K562 (cell line): ENCODE data around the gene PSMD13. TPM values are rescaled to one million over a fixed set of nuclear protein-coding genes. Genes with fewer than 3 reads are reported as not detected.

Experiments
- ARID4B ChIP-seq: sonication (generic); formaldehyde crosslinking; IDR thresholded peaks from 2 replicates; pipeline ENCODE4 v1.8.0; 2022; ENCODE audit warnings: mild to moderate bottlenecking, missing genetic modification reagents
- HNRNPH1 ChIP-seq: fragments of 200-400 bp; formaldehyde crosslinking; optimal IDR thresholded peaks from 2 replicates; pipeline ENCODE3; 2017; ENCODE audit warnings: low read depth, mild to moderate bottlenecking, low read length, moderate library complexity
- LEF1 ChIP-seq: fragments of 450-650 bp; IDR thresholded peaks from 2 replicates; pipeline ENCODE4 v1.6.1; 2016; ENCODE audit warnings: mild to moderate bottlenecking
- MGA ChIP-seq: fragments of 450-650 bp; IDR thresholded peaks from 2 replicates; pipeline ENCODE4 v1.6.1; 2016; ENCODE audit warnings: mild to moderate bottlenecking, moderate library complexity
- MTA2 ChIP-seq: fragments of 450-650 bp; IDR thresholded peaks from 2 replicates; pipeline ENCODE4 v1.6.1; 2016; ENCODE audit warnings: low read depth
- NCOR1 ChIP-seq: fragments of 450-650 bp; IDR thresholded peaks from 2 replicates; pipeline ENCODE4 v1.6.1; 2016; ENCODE audit warnings: mild to moderate bottlenecking, moderate library complexity
- NEUROD1 ChIP-seq: fragments of 150-350 bp; IDR thresholded peaks from 2 replicates; pipeline ENCODE4 v1.6.1; 2014; ENCODE audit warnings: borderline replicate concordance, low read length, low read depth; ENCODE audit not compliant: partially characterized antibody
- ZBTB43 ChIP-seq: sonication (generic); formaldehyde crosslinking; IDR thresholded peaks from 2 replicates; pipeline ENCODE4 v1.8.0; 2023; ENCODE audit warnings: mild to moderate bottlenecking, missing genetic modification reagents
- ZKSCAN1 ChIP-seq: fragments of 150-350 bp; IDR thresholded peaks from 2 replicates; pipeline ENCODE4 v1.6.1; 2016; ENCODE audit warnings: low read depth, low read length
- polyA plus RNA-seq, 8 experiments: library from polyadenylated mRNA; depleted of rRNA in 4 of 8; stranded (reverse) in 5 of 8; unstranded in 3 of 8; fragments of >200 nt; fragmentation: Nextera tagmentation in 2 of 8; fragmentation: Illumina TruSeq in 1 of 8; extraction: Ambion mirVana in 2 of 8; extraction: Trizol in 1 of 8; gene quantifications; 2 replicates each; pipeline versions ENCODE4 v1.2.1 to v1.2.3, GENCODE V29; 2011 to 2014; ENCODE audit warnings: inconsistent platforms in 1 of 8, missing spikeins in 1 of 8
- total RNA-seq, 7 experiments: library from RNA; depleted of rRNA in 6 of 7; stranded (reverse); fragments of >200 nt in 6 of 7; fragmentation: Illumina TruSeq in 2 of 7; extraction: Trizol in 2 of 7; gene quantifications; 2 replicates each; pipeline versions ENCODE4 v1.2.1 to v1.2.3, GENCODE V29; 2011 to 2021; ENCODE audit warnings: low replicate concordance in 1 of 7

Gene PSMD13
- total and polyA plus RNA-seq, 9 of the 15 experiments (the other 6 are each of a cell fraction or from before 2014, with no cell fraction given): 185 to 383 (median 267) TPM

GRCh38 chr11:297586-298405, 61.0 kb downstream of the PSMD13 start (continued):
- peak; percentile 38; the same call in 1 of the 2 replicates for TF ChIP-seq ARID4B (CRISPR knock-in tag)
- TF ChIP-seq NCOR1: peak; percentile 55; the same call in 1 of the 2 replicates
- TF ChIP-seq HNRNPH1: no peak
- peak; percentile 98 for TF ChIP-seq LEF1
- TF ChIP-seq ZBTB43: 0 out of 2 replicates have a peak, but pooled peaks have one; percentile 28
- no peak for TF ChIP-seq NEUROD1
- no peak for TF ChIP-seq MTA2
- TF ChIP-seq MGA: peak; percentile 87
- no peak for TF ChIP-seq ZKSCAN1
